A549 (cell line): Measurements from ENCODE around the gene WDR62. TPM values are rescaled to one million over a fixed set of nuclear protein-coding genes. Genes with fewer than 3 reads are reported as not detected.
A peak's percentile ranks its signal among the peaks of the same experiment; 100 is the strongest.

Experiments used
- ATOH8 ChIP-seq: fragments of 250-450 bp; sonication (Bioruptor Pico); IDR thresholded peaks from 2 replicates; pipeline ENCODE4 v1.5.0; 2020; ENCODE audit warnings: low read depth, mild to moderate bottlenecking, moderate library complexity
- BCL3 ChIP-seq: fragments of >200 bp; sonication (Bioruptor Twin); formaldehyde crosslinking; IDR thresholded peaks from 3 replicates; pipeline ENCODE4 v1.6.1; 2016
- BHLHE40 ChIP-seq: IDR thresholded peaks from 2 replicates; pipeline ENCODE4 v1.6.1; 2012; ENCODE audit warnings: low read depth, low read length, inconsistent platforms
- CBX8 ChIP-seq: fragments of 200-600 bp; sonication (generic); IDR thresholded peaks from 2 replicates; pipeline ENCODE4 v1.6.1; 2016
- CEBPB ChIP-seq, 2 experiments: fragments of >200 bp in 1 of 2; sonication (Bioruptor Twin) in 1 of 2; formaldehyde crosslinking in 1 of 2; IDR thresholded peaks; 2 replicates each; pipeline ENCODE4 v1.6.1; 2012 to 2016
- CHD2 ChIP-seq: fragments of 150-350 bp; IDR thresholded peaks from 2 replicates; pipeline ENCODE4 v1.6.1; 2014; ENCODE audit warnings: low read length; ENCODE audit not compliant: partially characterized antibody
- E2F6 ChIP-seq: IDR thresholded peaks from 2 replicates; pipeline ENCODE4 v1.6.1; 2012; ENCODE audit warnings: low read depth, borderline replicate concordance
- EHF ChIP-seq: fragments of 250-450 bp; sonication (Bioruptor Pico); IDR thresholded peaks from 2 replicates; pipeline ENCODE4 v1.5.0; 2020; ENCODE audit warnings: mild to moderate bottlenecking
- ESRRA ChIP-seq: fragments of 150-350 bp; IDR thresholded peaks from 2 replicates; pipeline ENCODE4 v1.6.1; 2014; ENCODE audit warnings: mild to moderate bottlenecking, low read length, borderline replicate concordance
- FOSB ChIP-seq: fragments of 250-450 bp; sonication (Bioruptor Pico); IDR thresholded peaks from 2 replicates; pipeline ENCODE4 v1.5.0; 2020; ENCODE audit warnings: mild to moderate bottlenecking, moderate library complexity
- FOSL2 ChIP-seq, 2 experiments: fragments of 450-650 bp in 1 of 2; fragments of >200 bp in 1 of 2; sonication (Bioruptor Twin) in 1 of 2; formaldehyde crosslinking; IDR thresholded peaks; 2 replicates each; pipeline versions ENCODE4 v1.5.0 to v1.6.1; 2016 to 2020; ENCODE audit warnings: mild to moderate bottlenecking in 1 of 2, moderate library complexity in 1 of 2
- FOXS1 ChIP-seq: fragments of 250-450 bp; sonication (Bioruptor Pico); IDR thresholded peaks from 2 replicates; pipeline ENCODE4 v1.5.0; 2020; ENCODE audit warnings: mild to moderate bottlenecking, moderate library complexity
- GATA3 ChIP-seq: IDR thresholded peaks from 2 replicates; pipeline ENCODE4 v1.6.1; 2012; ENCODE audit warnings: borderline replicate concordance
- HMGXB4 ChIP-seq: fragments of 250-450 bp; sonication (Bioruptor Pico); IDR thresholded peaks from 2 replicates; pipeline ENCODE4 v1.5.0; 2021; ENCODE audit warnings: mild to moderate bottlenecking, moderate library complexity, borderline replicate concordance
- HOXA7 ChIP-seq: fragments of 250-450 bp; sonication (Bioruptor Pico); IDR thresholded peaks from 2 replicates; pipeline ENCODE4 v1.5.0; 2020; ENCODE audit warnings: mild to moderate bottlenecking, moderate library complexity
- HOXB13 ChIP-seq: fragments of 250-450 bp; sonication (Bioruptor Pico); IDR thresholded peaks from 2 replicates; pipeline ENCODE4 v1.5.0; 2020; ENCODE audit warnings: low read depth, mild to moderate bottlenecking, moderate library complexity
- JUN ChIP-seq, 2 experiments: fragments of >200 bp; sonication (Bioruptor Twin); formaldehyde crosslinking; IDR thresholded peaks; 2 replicates in 1 of 2; 3 replicates in 1 of 2; pipeline ENCODE4 v1.6.1; 2016 to 2017
- JUNB ChIP-seq: fragments of >200 bp; sonication (Bioruptor Twin); formaldehyde crosslinking; IDR thresholded peaks from 2 replicates; pipeline ENCODE4 v1.6.1; 2016
- KDM5A ChIP-seq: fragments of 200-600 bp; sonication (generic); IDR thresholded peaks from 2 replicates; pipeline ENCODE4 v1.6.1; 2016; ENCODE audit warnings: antibody characterized with exemption, mild to moderate bottlenecking
- MAFK ChIP-seq: fragments of 450-650 bp; IDR thresholded peaks from 2 replicates; pipeline ENCODE4 v1.6.1; 2014; ENCODE audit not compliant: partially characterized antibody
- MAX ChIP-seq: IDR thresholded peaks from 2 replicates; pipeline ENCODE4 v1.6.1; 2012
- MYC ChIP-seq: IDR thresholded peaks from 2 replicates; pipeline ENCODE4 v1.6.1; 2012; ENCODE audit warnings: mild to moderate bottlenecking, inconsistent platforms, low read length, improper control_type of control experiment, borderline replicate concordance
- NFE2L2 ChIP-seq: fragments of 150-350 bp; conservative IDR thresholded peaks from 2 replicates; pipeline ENCODE4 v1.6.1; 2014; ENCODE audit warnings: low read length
- NR3C1 ChIP-seq: fragments of >200 bp; sonication (Bioruptor Twin); formaldehyde crosslinking; IDR thresholded peaks from 3 replicates; pipeline ENCODE4 v1.6.1; 2017
- PBX3 ChIP-seq: IDR thresholded peaks from 2 replicates; pipeline ENCODE4 v1.6.1; 2012
- PHF8 ChIP-seq: fragments of 200-600 bp; sonication (generic); IDR thresholded peaks from 2 replicates; pipeline ENCODE4 v1.6.1; 2016; ENCODE audit warnings: low read depth, mild to moderate bottlenecking, antibody characterized with exemption, moderate library complexity, borderline replicate concordance
- POLR2A ChIP-seq: IDR thresholded peaks from 2 replicates; pipeline ENCODE4 v1.6.1; 2012; ENCODE audit warnings: mild to moderate bottlenecking, low read length
- POLR2AphosphoS2 ChIP-seq: conservative IDR thresholded peaks from 2 replicates; pipeline ENCODE4 v1.6.1; 2012; ENCODE audit warnings: low read length, improper control_type of control experiment, inconsistent platforms
- RARB ChIP-seq: fragments of 250-450 bp; sonication (Bioruptor Pico); IDR thresholded peaks from 2 replicates; pipeline ENCODE4 v1.8.0; 2021; ENCODE audit warnings: mild to moderate bottlenecking, moderate library complexity
- RFX5 ChIP-seq: fragments of 450-650 bp; IDR thresholded peaks from 2 replicates; pipeline ENCODE4 v1.7.1; 2014; ENCODE audit warnings: antibody characterized with exemption, mild to moderate bottlenecking, moderate library complexity
- RNF2 ChIP-seq: fragments of 200-600 bp; sonication (generic); IDR thresholded peaks from 2 replicates; pipeline ENCODE4 v1.6.1; 2016; ENCODE audit warnings: low read depth, mild to moderate bottlenecking, antibody characterized with exemption, moderate library complexity, borderline replicate concordance
- SREBF2 ChIP-seq: fragments of 450-650 bp; IDR thresholded peaks from 2 replicates; pipeline ENCODE4 v1.6.1; 2014; ENCODE audit warnings: mild to moderate bottlenecking, moderate library complexity
- TFCP2L1 ChIP-seq: fragments of 250-450 bp; sonication (Bioruptor Pico); IDR thresholded peaks from 2 replicates; pipeline ENCODE4 v1.5.0; 2021; ENCODE audit warnings: mild to moderate bottlenecking
- TP53 ChIP-seq: fragments of 250-450 bp; sonication (Bioruptor Pico); IDR thresholded peaks from 2 replicates; pipeline ENCODE4 v1.5.0; 2021; ENCODE audit warnings: mild to moderate bottlenecking, moderate library complexity
- ZC3H11A ChIP-seq: fragments of 450-650 bp; IDR thresholded peaks from 2 replicates; pipeline ENCODE4 v1.6.1; 2014; ENCODE audit warnings: antibody characterized with exemption, mild to moderate bottlenecking
- ZFP36 ChIP-seq: fragments of 450-650 bp; IDR thresholded peaks from 2 replicates; pipeline ENCODE4 v1.6.1; 2014; ENCODE audit warnings: borderline replicate concordance; ENCODE audit not compliant: partially characterized antibody
- ZNF302 ChIP-seq: fragments of 250-450 bp; sonication (Bioruptor Pico); IDR thresholded peaks from 2 replicates; pipeline ENCODE4 v1.9.0; 2021; ENCODE audit warnings: inconsistent platforms, mild to moderate bottlenecking, moderate library complexity
- polyA plus RNA-seq, 4 experiments: library from polyadenylated mRNA; depleted of rRNA in 3 of 4; stranded (reverse); fragments of >200 nt; fragmentation: RNase III in 1 of 4; extraction: RNeasy Plus Mini Kit Qiagen cat#74134 plus additional on column Dnase treatment in 1 of 4; gene quantifications; 2 replicates in 3 of 4; 3 replicates in 1 of 4; pipeline ENCODE4 v1.2.3, GENCODE V29; 2011 to 2017

WDR62 gene
- polyA plus RNA-seq, 2 of the 4 experiments (the other 2 are of a cell fraction): 15.5 to 32.9 TPM

- TF ChIP-seq EHF: no peak
- TF ChIP-seq RFX5: no peak
- peak; percentile 71; the same call in 1 of the 2 replicates for TF ChIP-seq RARB (CRISPR knock-in tag)
- no peak for TF ChIP-seq MYC
- no peak for TF ChIP-seq E2F6
- no peak for TF ChIP-seq FOSB (CRISPR knock-in tag)
- no peak for TF ChIP-seq TP53
- TF ChIP-seq PBX3: no peak
- TF ChIP-seq HOXB13 (CRISPR knock-in tag): no peak
- TF ChIP-seq JUN (IDR thresholded peaks at IDR 0.05): peak; percentile 39 to 61; a peak in 2 of 5 replicates
- no peak; the same call in 1 of the 2 replicates for TF ChIP-seq GATA3
- no peak for TF ChIP-seq NFE2L2
- 0 out of 2 replicates have a peak, but pooled peaks have one; percentile 54 for TF ChIP-seq FOSL2 (IDR thresholded peaks at IDR 0.05)
- TF ChIP-seq FOSL2 (CRISPR knock-in tag; IDR thresholded peaks at IDR 0.05): peak; percentile 92
- TF ChIP-seq HMGXB4: no peak
- no peak for TF ChIP-seq SREBF2
- no peak for TF ChIP-seq NR3C1
- TF ChIP-seq CHD2: no peak
- no peak for TF ChIP-seq FOXS1 (CRISPR knock-in tag)
- TF ChIP-seq TFCP2L1 (CRISPR knock-in tag): no peak
- no peak for TF ChIP-seq KDM5A
- no peak for TF ChIP-seq CBX8
- TF ChIP-seq PHF8: no peak
- TF ChIP-seq ZNF302 (CRISPR knock-in tag): peak; percentile 10; the same call in 1 of the 2 replicates
- TF ChIP-seq RNF2: no peak
- TF ChIP-seq ESRRA: no peak
- TF ChIP-seq MAX: peak; percentile 83
- TF ChIP-seq BCL3: no peak
- TF ChIP-seq POLR2AphosphoS2: no peak
- TF ChIP-seq CEBPB (IDR thresholded peaks at IDR 0.05): no peak
- no peak for TF ChIP-seq ATOH8 (CRISPR knock-in tag)
- peak; percentile 29; the same call in 1 of the 2 replicates for TF ChIP-seq POLR2A
- TF ChIP-seq BHLHE40: no peak
- TF ChIP-seq ZFP36: no peak
- TF ChIP-seq HOXA7: no peak
- TF ChIP-seq ZC3H11A: no peak
- peak; percentile 43; the same call in 1 of the 2 replicates for TF ChIP-seq JUNB
- no peak for TF ChIP-seq MAFK
Measured at GRCh38 chr19:36136964-36137686, 82.4 kb downstream of the WDR62 start (continued).
